IPS-NIHi7 (cell line): ENCODE measurements around the gene G6PC1.
"Not testable (repeated sequence)": the region's sequence is repeated elsewhere in the genome, so short reads cannot be mapped to it uniquely, and the experiment has no call there.

Source experiments
- DNase-seq: peaks from one replicate; pipeline ENCODE4 v3.0.0; 2012; ENCODE audit warnings: mixed read lengths; ENCODE audit errors: extremely low spot score

G6PC1 gene

DNA sequence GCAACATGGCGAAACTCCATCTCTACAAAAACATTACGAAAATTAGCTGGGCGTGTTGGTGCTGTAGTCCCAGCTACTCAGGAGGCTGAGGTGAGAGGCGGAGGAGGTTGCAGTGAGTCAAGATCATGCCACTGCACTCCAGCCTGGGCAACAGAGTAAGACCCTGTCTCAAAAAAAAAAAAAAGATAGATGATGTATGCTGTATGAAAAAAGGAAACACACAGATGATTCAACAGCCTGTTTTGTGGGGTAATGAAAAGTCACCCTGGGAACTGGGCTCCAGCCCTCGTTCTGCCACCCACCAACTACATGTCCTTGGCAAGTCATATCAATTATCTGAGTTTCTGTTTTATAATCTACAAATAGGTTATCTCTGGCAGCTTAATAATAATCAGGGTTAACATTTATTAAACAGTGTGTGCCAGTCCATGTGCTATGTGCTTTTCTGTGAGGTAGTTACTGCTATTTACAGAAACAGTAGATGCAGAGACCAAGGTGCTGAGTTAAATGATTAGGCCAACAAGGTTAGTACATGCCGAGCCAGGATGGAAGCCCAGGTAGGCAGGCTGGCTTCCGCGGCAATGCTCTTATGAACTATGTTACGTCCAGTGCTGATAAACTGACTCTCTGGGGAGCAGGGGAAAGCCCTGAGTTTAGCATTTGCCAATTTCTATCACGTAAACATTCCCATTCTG is 1.1 kb downstream of the G6PC1 start:
- no peak for DNase-seq

GRCh38 chr17:42904110-42904469 is 3.5 kb downstream of the G6PC1 start:
- no peak for DNase-seq

GRCh38 chr17:42906772-42907446 is 6.3 kb downstream of the G6PC1 start:
- no peak for DNase-seq

DNA sequence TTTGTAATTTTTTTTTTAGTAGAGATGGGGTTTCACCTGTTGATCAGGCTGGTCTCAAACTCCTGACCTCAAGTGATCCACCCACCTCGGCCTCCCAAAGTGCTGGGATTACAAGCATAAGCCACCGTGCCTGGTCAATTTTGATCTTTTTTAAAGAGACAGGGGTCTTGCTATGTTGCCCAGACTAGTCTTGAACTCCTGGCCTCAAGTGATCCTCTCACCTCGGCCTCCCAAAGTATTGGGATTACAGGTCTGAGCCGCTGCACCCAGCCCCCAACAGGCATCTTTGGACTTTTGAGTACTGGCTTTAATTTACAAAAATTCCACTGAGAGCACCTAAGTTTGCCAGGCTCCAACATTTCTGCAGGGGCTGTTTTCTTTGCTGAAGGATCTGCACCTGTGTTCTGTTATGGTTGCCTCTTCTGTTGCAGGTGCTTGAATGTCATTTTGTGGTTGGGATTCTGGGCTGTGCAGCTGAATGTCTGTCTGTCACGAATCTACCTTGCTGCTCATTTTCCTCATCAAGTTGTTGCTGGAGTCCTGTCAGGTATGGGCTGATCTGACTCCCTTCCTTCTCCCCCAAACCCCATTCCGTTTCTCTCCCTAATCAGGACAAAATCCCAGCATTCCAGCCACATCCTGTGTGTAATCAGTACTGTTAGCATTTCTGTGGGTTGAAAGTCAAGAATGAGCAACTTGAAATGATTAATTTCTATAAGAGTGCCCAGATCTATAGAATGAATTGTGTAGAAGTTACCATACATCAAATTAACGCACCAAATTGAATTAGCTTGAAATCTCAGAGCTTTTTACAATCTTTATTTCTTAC is 8.5 kb downstream of the G6PC1 start:
- DNase-seq = no peak

GRCh38 chr17:42913522-42913921 is 12.9 kb downstream of the G6PC1 start:
- DNase-seq = no peak

DNA sequence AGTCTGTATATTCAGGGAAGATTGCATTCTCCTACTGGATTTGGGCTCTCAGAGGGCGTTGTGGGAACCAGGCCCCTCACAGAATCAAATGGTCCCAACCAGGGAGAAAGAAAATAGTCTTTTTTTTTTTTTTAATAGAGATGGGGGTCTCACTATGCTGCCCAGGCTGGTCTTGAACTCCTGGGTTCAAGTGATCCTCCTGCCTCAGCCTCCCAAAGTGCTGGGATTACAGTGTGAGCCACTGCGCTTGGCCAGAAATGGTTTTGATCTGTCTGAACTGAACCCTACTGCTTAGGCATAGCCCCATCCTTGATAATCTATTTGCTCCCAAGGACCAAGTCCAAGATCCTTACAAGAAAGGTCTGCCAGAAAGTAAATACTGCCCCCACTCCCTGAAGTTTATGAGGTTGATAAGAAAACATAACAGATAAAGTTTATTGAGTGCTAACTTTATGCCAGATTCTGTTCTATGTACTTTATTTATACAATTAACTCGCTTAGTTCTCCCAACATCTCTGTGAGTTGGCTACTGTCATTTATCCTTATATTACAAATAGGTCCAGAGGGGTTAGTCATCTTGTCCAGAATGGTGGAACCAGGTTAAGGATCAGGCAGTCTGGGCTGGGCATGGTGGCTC is 13.5 kb downstream of the G6PC1 start:
- no peak for DNase-seq

GRCh38 chr17:42915288-42915687 is 14.7 kb downstream of the G6PC1 start:
- not testable (repeated sequence) for DNase-seq

GRCh38 chr17:42916388-42917235 is 16.0 kb downstream of the G6PC1 start:
- not testable (repeated sequence) for DNase-seq

DNA sequence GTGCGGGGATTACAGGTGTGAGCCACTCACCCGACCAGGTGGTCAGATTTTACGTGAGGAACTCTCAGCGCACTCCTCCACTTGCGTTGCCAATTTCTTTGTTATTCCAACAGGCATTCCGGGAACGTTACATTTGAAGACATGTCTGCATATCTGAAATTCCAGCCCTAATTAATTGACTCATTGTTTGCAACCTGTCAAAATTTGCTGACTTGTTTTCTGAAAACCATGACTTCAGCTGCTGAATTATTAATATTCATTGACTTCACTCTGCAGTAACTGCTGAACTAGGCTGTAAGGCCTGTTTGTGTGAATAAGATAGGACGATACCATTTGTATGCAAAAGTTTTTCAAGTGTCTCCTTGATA is 16.6 kb downstream of the G6PC1 start:
- no peak for DNase-seq

DNA sequence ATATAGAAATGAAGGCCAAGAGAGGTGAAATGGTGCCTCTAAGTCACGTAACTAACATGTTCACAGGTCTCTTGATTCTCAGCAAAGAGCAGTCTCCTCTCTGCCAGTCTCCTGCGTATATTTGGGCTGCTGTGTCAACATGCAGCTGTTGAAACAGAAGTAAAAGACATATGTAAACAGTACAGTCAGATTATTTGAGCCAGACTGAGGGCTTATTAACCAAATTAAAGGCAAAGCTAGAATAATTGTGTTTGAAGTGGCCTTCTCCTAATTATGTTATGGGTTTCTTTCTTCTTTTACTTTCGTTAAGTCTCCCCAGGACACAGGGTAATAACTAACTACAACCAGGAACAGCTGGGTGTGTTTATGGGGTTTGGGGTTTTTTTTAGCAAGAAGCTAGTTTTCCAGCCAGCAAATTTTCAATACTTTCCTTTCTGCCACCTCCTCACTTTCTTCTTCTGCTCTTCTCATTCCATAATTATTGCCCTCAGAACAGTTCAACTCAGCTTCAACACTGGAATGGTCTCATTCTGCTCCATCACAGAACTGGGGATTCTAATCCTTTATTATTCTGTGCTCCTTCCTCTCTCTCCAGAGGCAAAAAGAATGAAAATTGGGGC is 18.4 kb downstream of the G6PC1 start:
- no peak for DNase-seq

DNA sequence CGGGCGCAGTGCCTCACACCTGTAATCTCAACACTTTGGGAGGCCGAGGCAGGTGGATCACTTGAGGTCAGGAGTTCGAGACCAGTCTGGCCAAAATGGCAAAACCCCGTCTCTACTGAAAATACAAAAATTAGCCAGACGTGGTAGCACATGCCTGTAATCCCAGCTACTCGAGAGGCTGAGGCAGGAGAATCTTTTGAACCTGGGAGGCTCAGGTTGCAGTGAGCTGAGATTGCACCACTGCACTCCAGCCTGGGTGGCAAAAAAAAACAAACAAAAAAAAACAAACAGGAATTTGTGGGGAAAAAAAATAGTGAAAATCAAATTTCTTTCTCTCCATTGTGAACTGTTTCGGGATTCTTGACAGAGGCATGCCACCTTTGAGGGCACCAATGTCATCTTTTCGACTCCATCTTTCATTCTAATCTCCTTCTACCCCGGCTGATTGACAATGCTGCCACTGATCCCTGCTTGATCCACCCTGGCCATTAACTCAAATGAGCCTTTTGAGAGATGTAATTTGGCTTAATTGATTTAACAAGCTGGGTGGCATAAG is 19.0 kb downstream of the G6PC1 start:
- not testable (repeated sequence) for DNase-seq

- DNase-seq = no peak
Measured at GRCh38 chr17:42920106-42920900, 19.7 kb downstream of the G6PC1 start.

DNA sequence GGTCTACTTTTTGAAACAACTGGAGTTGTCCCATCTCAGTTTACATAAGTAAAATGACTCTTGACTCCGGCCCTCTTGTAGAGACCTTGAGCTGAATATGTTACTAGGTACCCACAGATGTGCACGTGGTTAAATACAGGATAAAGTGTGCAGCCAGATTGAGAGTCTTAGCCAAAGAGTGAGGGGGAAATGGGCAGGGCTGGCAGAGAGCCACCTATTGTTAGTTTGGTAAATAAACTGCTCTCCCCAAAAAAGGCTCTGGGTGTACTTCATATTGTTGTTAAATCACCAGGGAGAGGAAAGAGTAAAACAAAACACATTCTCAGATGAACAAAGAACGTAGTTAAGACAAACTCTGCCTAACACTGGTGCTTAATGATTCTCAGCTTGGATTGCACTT is 20.3 kb downstream of the G6PC1 start:
- no peak for DNase-seq

DNA sequence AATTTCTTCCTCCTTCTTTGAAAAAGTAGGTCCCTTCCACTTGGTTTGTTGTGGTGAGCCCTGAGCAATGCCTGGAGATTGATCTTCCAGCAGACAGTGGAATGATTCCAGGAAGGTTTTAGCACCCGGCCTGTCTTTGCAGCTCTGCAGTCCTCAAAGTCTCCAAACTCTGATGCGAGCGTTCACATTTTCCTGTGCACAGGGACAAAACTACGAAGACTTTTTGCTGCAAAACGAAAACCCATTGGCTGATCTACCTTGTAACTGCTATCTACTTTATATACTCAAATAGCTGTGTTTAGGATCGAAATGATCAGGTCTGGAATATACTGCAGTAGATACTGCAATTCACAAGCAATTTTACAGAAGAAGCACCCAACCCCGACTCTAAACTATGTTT is 21.7 kb downstream of the G6PC1 start:
- no peak for DNase-seq

GRCh38 chr17:42923472-42923871 is 22.9 kb downstream of the G6PC1 start:
- not testable (repeated sequence) for DNase-seq

DNA sequence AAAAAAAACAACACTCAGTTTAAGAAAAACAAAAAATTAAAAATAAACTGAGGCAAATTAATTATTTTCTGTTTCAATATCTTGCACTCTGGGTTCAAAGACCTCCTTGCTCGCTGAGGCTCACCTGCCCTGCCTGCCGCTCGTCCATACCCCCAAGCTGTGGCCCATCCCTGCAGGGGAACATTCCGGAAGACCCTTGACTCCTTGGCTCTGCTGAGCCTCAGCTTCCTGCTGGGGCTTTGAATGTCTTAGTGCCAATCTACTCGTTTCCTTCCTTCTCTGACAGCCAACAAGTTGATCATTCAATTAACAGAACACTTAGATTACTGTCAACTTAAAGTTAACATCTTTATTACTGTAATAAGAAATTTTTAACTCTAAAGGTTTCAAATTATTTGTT is 24.3 kb downstream of the G6PC1 start:
- DNase-seq = no peak

DNA sequence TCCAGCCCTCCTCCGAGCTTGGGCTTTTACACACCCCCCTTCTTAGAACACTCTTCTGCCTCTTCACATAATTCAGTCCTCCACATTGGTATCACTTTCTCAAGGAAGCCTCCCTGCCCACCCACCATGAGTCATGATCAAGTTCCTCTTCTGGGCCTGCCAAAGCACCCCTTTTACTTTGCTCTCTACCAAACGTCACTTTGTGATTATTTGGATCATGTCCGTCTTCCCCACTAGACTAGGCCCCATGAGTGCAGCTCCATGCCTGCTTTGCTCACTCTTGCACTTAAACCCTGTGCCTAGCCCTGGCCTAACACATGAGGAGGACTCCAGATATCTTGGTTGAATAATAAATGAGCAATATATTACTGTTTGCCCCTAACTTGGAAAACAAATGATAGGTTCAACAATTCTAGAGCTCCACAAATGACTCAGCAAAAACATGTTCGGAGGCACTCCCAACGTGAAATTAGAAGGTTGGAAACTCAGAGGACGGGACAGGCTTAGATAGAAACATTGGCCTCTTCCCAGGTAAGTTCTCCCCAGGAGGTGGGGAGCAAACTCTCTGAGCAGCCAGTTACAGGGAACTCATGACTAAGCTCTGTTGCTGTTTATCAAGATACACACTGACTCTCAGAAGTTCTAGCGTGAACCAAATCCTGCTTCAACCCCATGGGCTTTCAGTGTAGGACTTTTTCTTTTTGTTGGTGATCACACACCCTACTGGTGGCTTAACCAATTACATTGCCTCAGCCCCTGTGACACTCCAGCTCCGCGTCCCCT is 28.3 kb downstream of the G6PC1 start:
- DNase-seq = peak; percentile 85

DNA sequence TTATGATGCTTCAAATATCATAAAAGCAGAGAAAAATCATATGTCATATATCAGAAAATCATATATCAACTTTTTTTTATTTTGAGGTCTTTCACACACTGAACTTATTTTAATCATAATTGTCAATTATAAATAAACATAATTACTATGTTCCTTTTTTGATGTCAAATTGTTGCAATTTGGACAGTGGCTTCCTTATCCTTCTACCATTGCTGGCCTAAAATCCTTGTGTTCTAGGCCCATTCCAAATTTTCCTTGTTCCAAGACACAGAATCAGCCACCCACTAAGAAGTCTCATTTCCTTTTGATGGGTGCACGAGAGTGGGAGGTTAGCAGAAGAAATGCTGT is 28.9 kb downstream of the G6PC1 start:
- DNase-seq = no peak
